ENCODE data around the gene GPC5. TPM values are rescaled to one million over a fixed set of nuclear protein-coding genes. Genes with fewer than 3 reads are reported as not detected.

The GPC5 gene
- total and polyA plus RNA-seq, 2 donors (not counting 3 experiments of a cell fraction or from before 2014, with no cell fraction given): 0.59 to 0.97 TPM

- intact Hi-C loops (cut with micrococcal nuclease) (no loop called here), dilution Hi-C loops (cut with MboI; ENCODE audit: extremely low pct_ligation_motif_present, low sequenced_read_pairs) (no loop called here)
- H3K4me1 ChIP-seq (ENCODE audit: control insufficient read depth, extremely low read depth, insufficient read depth, low read length): no peaks in the 10 kb centered on the region
- TF ChIP-seq MAX (IDR thresholded peaks at IDR 0.05; ENCODE audit: insufficient read depth, insufficient read length): no peak
- TF ChIP-seq, protein P1, sequence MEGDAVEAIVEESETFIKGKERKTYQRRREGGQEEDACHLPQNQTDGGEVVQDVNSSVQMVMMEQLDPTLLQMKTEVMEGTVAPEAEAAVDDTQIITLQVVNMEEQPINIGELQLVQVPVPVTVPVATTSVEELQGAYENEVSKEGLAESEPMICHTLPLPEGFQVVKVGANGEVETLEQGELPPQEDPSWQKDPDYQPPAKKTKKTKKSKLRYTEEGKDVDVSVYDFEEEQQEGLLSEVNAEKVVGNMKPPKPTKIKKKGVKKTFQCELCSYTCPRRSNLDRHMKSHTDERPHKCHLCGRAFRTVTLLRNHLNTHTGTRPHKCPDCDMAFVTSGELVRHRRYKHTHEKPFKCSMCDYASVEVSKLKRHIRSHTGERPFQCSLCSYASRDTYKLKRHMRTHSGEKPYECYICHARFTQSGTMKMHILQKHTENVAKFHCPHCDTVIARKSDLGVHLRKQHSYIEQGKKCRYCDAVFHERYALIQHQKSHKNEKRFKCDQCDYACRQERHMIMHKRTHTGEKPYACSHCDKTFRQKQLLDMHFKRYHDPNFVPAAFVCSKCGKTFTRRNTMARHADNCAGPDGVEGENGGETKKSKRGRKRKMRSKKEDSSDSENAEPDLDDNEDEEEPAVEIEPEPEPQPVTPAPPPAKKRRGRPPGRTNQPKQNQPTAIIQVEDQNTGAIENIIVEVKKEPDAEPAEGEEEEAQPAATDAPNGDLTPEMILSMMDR (IDR thresholded peaks at IDR 0.05; ENCODE audit: extremely low read depth in 1 of 2, insufficient read depth in 1 of 2, low read depth in 1 of 2, low read length in 2 of 2): no peak
- no peak for TF ChIP-seq MYC (IDR thresholded peaks at IDR 0.05; ENCODE audit: low read depth, low read length)
- TF ChIP-seq JUN (IDR thresholded peaks at IDR 0.05; ENCODE audit: borderline replicate concordance, insufficient read depth, insufficient read length, low read depth): no peak
- no peak for TF ChIP-seq POLR2A (IDR thresholded peaks at IDR 0.05; ENCODE audit: low read depth, low read length)
- TF ChIP-seq FOS (IDR thresholded peaks at IDR 0.05; ENCODE audit: borderline replicate concordance, insufficient read depth, low read length): no peak
- TF ChIP-seq POLR2AphosphoS5 (IDR thresholded peaks at IDR 0.05; ENCODE audit: insufficient read depth, low read depth, low read length): no peak
- no peak for TF ChIP-seq EZH2 (IDR thresholded peaks at IDR 0.05; ENCODE audit: borderline replicate concordance, low read depth, low read length, severe bottlenecking)
- TF ChIP-seq GATA2 (IDR thresholded peaks at IDR 0.05; ENCODE audit: insufficient read depth, insufficient read length, low read depth, low read length): no peak
- ChIA-PET CTCF (no interaction called here), POLR2A (no interaction called here)
- no peak overlapping the region for H2AFZ ChIP-seq (ENCODE audit: low read depth, low read length)
- H4K20me1 ChIP-seq (replicated peaks; ENCODE audit: control insufficient read depth, extremely low read depth, insufficient read depth, low read length): no peaks in the 10 kb centered on the region
- no peak overlapping the region for H3K4me2 ChIP-seq (ENCODE audit: insufficient read depth, low read length)
- peaks cover 2% of the 10 kb centered on the region for H3K9me3 ChIP-seq (replicated peaks; ENCODE audit: control insufficient read depth, insufficient read depth, low read length)
- H3K9me1 ChIP-seq (replicated peaks; ENCODE audit: control insufficient read depth, extremely low read depth, insufficient read depth, low read length): no peaks in the 10 kb centered on the region
- no peaks in the 10 kb centered on the region for H3K36me3 ChIP-seq (ENCODE audit: control insufficient read depth in 2 of 2, extremely low read depth in 1 of 2, insufficient read depth in 2 of 2, low read length in 2 of 2)
- FAIRE-seq: no peak
- no peaks in the 10 kb centered on the region for H3K79me2 ChIP-seq (ENCODE audit: control insufficient read depth, insufficient read depth, low read length)
- H3K9ac ChIP-seq (replicated peaks; ENCODE audit: extremely low read depth, insufficient read depth, low read length): no peak overlapping the region
- H3K4me3 ChIP-seq (replicated peaks in 1 of 3; ENCODE audit: insufficient read depth in 1 of 3, low read depth in 1 of 3, low read length in 3 of 3): no peak overlapping the region
- no peaks in the 10 kb centered on the region for H3K27me3 ChIP-seq (ENCODE audit: control insufficient read depth in 2 of 2, insufficient read depth in 2 of 2, low read length in 2 of 2)
- BruUV-seq (replicated peaks): no TSS peak
- DNase-seq (ENCODE audit: low read depth, low spot score): no peak
- no peak overlapping the region for H3K27ac ChIP-seq (ENCODE audit: insufficient read depth, low read depth, low read length)
Observed at GRCh38 chr13:91491980-91492379, 93.6 kb downstream of the GPC5 start.

Data from endothelial cell of umbilical vein (primary cell).